ENCODE results near the gene ATOH8. TPM values are rescaled to one million over a fixed set of nuclear protein-coding genes. Genes with fewer than 3 reads are reported as not detected.

The ATOH8 gene
- total RNA-seq, 2 experiments from 2014 or later, result 0.12 to 0.40 TPM

DNA sequence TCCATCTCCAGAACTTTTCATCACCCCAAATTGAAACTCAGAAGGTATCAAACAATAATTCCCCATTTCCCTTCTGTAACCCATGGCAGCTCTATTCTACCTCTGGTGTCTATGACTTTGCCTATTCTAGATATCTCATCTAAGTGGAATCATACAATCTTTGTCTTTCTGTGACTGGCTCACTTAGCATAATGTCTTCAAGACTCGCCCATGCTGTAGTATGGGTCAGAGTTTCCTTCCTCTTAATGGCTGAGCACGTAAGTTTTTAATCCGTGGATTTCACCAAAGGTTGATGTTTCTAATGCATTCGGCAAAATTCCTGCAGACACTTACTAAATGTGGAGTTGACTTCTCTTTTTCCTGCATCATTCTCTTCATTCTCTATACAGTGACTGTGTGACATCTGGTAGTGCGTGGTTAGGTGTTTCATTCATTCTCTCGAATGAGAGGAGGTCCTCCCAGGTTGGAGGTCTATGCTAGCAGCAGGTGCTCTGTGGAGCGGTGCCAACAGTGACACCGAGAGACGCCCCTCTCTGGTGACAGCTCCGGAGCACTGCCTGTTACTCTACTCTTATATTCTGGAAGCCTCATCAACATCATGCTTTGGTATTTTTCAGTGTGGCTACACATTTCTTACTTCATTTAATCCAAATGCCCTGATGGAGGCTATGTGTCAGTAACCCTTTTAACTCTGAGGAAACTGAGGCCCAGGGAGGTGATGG lies 50.1 kb downstream of the ATOH8 start:
- DNase-seq (no peak), ATAC-seq (no peak)
- H3K9me3 Mint-ChIP-seq (ENCODE audit: low read depth), result no peaks in the 10 kb centered on the region
- peaks cover 28% of the 10 kb centered on the region for H3K27me3 Mint-ChIP-seq
- H3K4me3 Mint-ChIP-seq, result no peak overlapping the region
- CTCF ChIA-PET, result interaction anchor here (0.6 to 5.0 kb wide), 8 partner anchors 9 to 129 kb away, joined by 3 to 17 read pairs (median 4); partner anchors contain the start of gene ATOH8
- no peaks in the 10 kb centered on the region for H3K36me3 Mint-ChIP-seq
- no peak overlapping the region for H3K27ac Mint-ChIP-seq
- peaks cover 8% of the 10 kb centered on the region for H3K4me1 Mint-ChIP-seq

DNA sequence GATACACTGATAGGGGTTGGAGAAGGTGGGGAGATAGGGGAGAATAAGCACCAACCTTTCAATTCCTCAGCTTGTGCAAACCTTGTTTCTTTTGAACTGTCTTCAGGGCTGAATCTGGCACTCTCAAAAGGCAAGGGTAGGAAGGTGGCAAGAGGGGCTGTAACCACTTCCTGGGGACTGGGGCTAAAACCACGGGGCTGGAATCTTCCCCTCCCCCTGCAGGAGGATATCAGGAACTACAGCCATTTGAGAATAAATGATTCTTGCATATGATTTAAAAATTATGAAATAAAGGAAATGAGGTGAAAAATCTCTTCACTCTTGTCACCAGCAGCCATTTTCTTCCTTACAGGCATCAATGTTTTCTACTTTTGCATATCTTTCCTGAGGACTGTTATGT lies 50.8 kb downstream of the ATOH8 start:
- peaks cover 8% of the 10 kb centered on the region for H3K4me1 Mint-ChIP-seq

DNA sequence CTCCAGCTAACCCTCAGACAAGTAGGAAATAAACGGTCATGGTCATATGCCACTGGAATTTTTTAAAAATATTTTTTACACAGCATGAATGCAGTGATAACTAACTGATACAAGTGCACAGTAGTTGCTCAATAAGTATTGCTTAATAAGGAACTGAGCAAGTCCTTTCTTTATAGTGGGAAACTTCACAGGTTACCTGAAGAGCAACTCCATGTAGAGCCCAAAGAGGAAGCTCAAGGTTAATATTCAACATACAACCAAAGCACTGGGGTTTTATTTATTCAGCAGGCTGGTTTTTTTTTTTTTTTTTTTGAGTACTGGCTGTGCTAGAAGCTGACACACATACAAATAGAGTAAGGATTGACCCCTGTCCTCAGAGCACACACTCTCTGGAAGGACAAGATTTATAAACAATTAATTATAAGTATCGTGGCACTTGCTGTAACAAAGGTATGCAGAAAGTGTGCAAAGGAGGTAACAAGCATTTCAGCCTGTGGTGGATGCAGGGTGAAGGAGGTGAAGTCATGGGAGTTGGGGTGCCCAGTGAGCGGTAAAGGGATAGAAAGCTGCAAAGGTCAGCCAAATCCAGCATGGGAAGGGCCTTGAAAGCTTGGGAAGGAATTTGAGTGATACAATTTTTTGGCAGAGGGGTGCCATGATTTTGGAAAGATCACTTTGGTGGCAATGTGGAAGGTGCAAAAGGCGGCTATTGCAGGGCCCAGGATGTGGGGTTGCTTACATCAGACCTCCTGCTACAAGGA lies 52.7 kb downstream of the ATOH8 start:
- Mint-ChIP-seq H3K27ac (no peak overlapping the region), H3K27me3 (peaks cover 25% of the 10 kb centered on the region), H3K4me1 (peaks cover 8% of the 10 kb centered on the region), H3K4me3 (no peak overlapping the region), H3K9me3 (ENCODE audit: low read depth) (no peaks in the 10 kb centered on the region), H3K36me3 (no peaks in the 10 kb centered on the region)
- peak; percentile 31 for DNase-seq
- CTCF ChIA-PET, result interaction anchor here (1.0 to 2.5 kb wide), 4 partner anchors 8 to 77 kb away, joined by 3 to 9 read pairs (median 4); no protein-coding TSS in a partner anchor
- ATAC-seq, result no peak

More for the DNA sequence above, 50.8 kb downstream of the ATOH8 start:
- ATAC-seq (peak; percentile 51), DNase-seq (peak; percentile 58)
- no peaks in the 10 kb centered on the region for H3K9me3 Mint-ChIP-seq (ENCODE audit: low read depth)
- H3K4me3 Mint-ChIP-seq, result no peak overlapping the region
- H3K27ac Mint-ChIP-seq, result no peak overlapping the region
- peaks cover 23% of the 10 kb centered on the region for H3K27me3 Mint-ChIP-seq
- CTCF ChIA-PET, result interaction anchor here (0.6 to 2.6 kb wide), 6 partner anchors 10 to 130 kb away, joined by 3 to 12 read pairs (median 4); partner anchors contain the start of gene ATOH8
- no peaks in the 10 kb centered on the region for H3K36me3 Mint-ChIP-seq

DNA sequence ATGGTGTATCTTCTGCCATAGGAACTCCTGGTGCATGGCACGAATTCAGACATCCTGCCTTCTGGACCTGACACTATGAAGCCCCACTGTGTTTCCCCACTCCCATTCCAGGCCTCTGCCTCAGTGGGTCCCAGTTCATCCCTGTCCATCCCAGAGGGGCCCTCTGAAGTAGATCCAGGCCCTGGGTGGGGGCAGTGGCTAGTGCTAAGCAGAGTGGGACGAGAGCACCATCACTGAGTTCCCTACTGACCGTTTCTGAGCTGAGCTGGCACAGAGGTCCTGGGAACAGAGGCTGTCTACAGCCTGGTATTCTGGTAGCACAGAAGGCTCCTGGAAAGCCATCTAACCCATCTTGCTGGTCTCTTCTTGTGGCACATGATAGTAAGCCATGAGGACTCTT lies 54.0 kb downstream of the ATOH8 start:
- H3K4me1 Mint-ChIP-seq, result peaks cover 8% of the 10 kb centered on the region
- ATAC-seq (no peak), DNase-seq (peak; percentile 37)
- CTCF ChIA-PET, result interaction anchor here (1.3 kb wide), 1 partner anchor 171 kb away, joined by 5 read pairs; no protein-coding TSS in a partner anchor
- H3K9me3 Mint-ChIP-seq (ENCODE audit: low read depth), result no peaks in the 10 kb centered on the region
- H3K27me3 Mint-ChIP-seq, result peaks cover 22% of the 10 kb centered on the region
- H3K4me3 Mint-ChIP-seq, result no peak overlapping the region
- no peak overlapping the region for H3K27ac Mint-ChIP-seq
- no peaks in the 10 kb centered on the region for H3K36me3 Mint-ChIP-seq

DNA sequence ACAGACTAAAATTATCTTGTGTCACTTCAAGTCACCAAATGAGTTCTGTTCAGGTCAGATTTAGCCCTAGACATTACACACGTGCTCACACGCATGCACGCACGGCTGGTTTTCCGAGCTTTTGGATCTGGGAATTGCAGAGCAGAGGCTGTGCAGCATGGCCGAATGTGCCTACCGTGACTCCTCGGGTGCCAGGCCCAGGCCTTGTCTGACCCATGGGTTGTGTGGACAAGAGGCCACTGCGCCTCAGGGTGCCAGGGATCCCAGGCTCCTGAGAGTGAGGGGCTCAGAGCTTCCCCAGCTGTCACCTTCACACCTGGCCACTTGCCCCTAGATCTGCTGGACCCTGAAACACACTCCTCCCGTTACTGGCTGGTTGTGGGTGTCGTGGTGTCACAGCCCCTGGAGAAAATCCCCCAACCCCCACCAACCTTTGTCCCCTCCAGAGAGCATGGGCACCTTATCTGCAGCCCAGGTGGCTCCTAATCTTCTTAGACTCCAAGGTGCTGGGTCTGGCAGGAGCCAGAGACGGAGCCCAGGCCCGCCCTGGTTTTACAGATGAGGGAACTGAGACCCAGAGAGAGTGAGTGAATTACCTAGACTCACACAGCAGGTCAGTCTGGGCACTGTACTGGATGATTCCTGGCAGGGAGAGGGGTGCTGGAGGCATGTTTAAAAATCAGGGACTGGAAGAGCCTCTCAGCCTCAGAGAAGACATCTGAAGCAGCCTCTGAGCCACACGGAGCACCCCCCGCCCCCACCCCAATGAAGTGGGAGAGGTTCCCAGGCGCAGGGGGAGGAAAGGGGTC lies 56.8 kb downstream of the ATOH8 start:
- no peaks in the 10 kb centered on the region for H3K9me3 Mint-ChIP-seq (ENCODE audit: low read depth)
- CTCF ChIA-PET, result interaction anchor here (1.1 to 7.6 kb wide), 4 partner anchors 11 to 103 kb away, joined by 3 to 130 read pairs (median 48); partner anchors contain the start of gene ATOH8
- no peak overlapping the region for H3K4me3 Mint-ChIP-seq

DNA sequence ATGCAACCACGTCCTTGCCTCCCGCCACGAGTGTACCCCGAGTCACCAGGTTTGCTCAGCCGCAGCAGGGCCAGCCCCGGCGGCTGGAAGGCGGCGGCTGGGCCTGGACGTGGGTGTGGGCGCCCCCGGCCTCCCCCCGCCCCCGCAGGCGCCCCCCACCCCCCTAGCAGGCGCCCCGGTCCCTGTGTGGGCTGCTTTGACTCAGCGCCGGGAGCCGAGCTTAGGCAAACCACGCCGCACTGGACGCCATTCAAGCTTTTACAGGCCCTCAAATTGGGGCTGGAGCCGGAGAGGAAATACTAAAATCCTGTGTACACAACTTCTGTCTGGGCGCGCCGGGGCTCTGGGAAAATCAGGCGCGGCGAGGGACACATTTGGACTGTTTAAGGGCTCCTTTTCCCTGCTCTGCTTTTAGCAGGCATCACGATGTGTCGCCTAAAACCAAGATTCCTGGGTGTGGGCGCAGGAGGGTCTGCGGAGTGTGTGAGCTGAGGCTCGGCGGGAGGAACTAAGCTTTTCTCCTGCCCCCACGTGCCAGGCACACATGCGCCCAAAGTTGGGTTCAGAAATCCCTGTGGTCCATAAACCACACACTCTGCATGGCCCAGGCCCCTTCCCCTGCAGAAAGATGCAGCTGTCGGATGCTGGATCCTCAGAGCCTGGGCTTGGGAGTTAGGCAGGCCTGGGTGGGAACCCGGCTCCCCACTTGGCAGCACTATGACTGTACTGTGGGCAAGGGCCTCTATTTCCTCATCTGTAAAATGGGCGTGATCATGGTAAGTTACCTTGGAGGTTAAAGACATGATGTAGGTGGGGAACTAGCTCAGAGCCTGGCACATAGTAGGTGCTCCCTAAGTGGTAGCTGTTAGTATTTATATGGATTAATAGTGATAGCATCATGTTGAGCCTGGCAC lies 57.6 kb downstream of the ATOH8 start:
- H3K27me3 Mint-ChIP-seq, result peaks cover 20% of the 10 kb centered on the region
- CTCF ChIA-PET, result interaction anchor here (0.9 to 7.6 kb wide), 10 partner anchors 10 to 266 kb away, joined by 3 to 130 read pairs (median 6); partner anchors contain the start of gene ATOH8
- no peaks in the 10 kb centered on the region for H3K9me3 Mint-ChIP-seq (ENCODE audit: low read depth)
- ATAC-seq (no peak), DNase-seq (peak; percentile 33)
- H3K27ac Mint-ChIP-seq, result no peak overlapping the region
- no peaks in the 10 kb centered on the region for H3K4me1 Mint-ChIP-seq
- H3K36me3 Mint-ChIP-seq, result no peaks in the 10 kb centered on the region
- no peak overlapping the region for H3K4me3 Mint-ChIP-seq

More for the DNA sequence above, 56.8 kb downstream of the ATOH8 start:
- ATAC-seq, result no peak
- Mint-ChIP-seq H3K27me3 (peaks cover 18% of the 10 kb centered on the region), H3K4me1 (peaks cover 1% of the 10 kb centered on the region), H3K36me3 (no peaks in the 10 kb centered on the region), H3K27ac (no peak overlapping the region)
- DNase-seq, result peak; percentile 39

DNA sequence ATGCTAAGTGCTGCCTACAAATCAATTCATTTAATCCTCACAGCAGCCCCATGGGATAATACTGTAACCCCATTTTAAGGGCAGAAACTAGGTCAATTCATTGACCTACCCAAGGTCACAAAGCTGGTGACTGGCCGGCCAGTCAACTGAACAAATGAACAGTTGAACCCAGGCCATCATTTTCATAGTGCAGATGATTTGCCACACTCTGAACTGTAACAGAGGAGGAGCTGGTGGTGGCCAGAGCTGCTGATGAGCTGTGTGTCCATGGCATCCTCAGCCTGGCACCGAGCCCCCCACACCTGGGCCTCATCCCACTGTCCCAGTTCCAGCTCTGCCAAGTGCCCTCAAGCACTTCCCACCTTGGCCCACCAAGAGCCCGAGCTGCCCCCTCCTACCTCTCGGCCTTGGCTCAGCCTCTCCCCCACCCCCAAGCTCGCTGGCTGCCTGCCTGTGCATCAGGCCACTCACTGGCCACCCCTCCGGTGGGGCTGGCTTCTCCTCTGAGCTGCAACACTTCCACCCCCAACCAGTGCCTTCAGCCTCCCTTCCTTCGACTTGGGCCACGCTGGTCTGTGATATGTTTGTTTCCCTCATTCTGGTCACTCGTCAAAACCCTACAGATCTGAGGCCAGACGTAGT lies 58.4 kb downstream of the ATOH8 start:
- Mint-ChIP-seq H3K36me3 (no peaks in the 10 kb centered on the region), H3K27ac (no peak overlapping the region), H3K9me3 (ENCODE audit: low read depth) (no peaks in the 10 kb centered on the region), H3K4me3 (no peak overlapping the region), H3K4me1 (no peaks in the 10 kb centered on the region), H3K27me3 (peaks cover 16% of the 10 kb centered on the region)
- ATAC-seq (no peak), DNase-seq (peak; percentile 31)
- CTCF ChIA-PET, result interaction anchor here (0.9 to 7.6 kb wide), 10 partner anchors 9 to 265 kb away, joined by 3 to 130 read pairs (median 6); partner anchors contain the start of gene ATOH8

DNA sequence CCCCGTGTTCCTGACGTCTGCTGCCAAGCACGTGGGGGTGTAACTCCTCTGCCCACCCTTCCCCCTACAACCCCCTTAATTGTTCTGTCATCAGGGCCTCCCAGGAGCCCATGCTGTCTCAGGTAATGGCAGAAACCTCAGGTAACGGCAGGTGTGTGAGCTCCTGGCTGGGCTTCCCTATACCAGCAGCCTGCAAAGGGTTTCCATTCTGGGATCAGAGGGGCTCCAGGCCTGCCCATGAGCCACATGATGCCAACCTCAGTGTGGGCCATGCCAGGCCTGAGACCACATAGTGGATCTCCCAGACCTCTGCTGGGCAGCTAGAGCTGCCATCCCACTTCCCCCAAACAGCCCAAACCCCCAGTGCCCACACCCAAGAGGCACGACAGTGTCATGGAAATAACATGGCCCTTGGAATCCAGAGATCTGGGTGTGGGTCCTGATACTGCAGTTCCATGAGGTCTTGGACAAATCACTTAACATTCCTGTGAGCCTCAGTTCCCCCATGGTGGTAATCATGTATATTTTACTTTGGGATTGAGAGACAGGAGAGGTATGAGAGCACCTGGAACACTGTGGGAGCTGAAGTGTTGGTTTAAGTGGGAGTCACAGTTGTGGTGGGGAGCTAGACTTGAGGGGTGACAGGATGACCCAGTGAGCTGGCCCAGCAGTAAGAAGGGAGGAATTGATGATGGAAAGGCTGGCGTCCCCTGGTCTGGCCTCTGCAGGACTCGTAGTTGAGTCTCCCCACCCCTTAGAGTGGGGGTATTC lies 59.6 kb downstream of the ATOH8 start:
- H3K27me3 Mint-ChIP-seq, result peaks cover 23% of the 10 kb centered on the region
- DNase-seq (peak; percentile 30), ATAC-seq (no peak)
- no peaks in the 10 kb centered on the region for H3K36me3 Mint-ChIP-seq
- H3K4me3 Mint-ChIP-seq, result no peak overlapping the region
- H3K9me3 Mint-ChIP-seq (ENCODE audit: low read depth), result no peaks in the 10 kb centered on the region
- H3K4me1 Mint-ChIP-seq, result no peaks in the 10 kb centered on the region
- no peak overlapping the region for H3K27ac Mint-ChIP-seq
- CTCF ChIA-PET, result interaction anchor here (0.6 to 7.6 kb wide), 48 partner anchors 8 to 395 kb away, joined by 3 to 130 read pairs (median 4); partner anchors contain the start of genes ATOH8, SH2D6 and USP39

DNA sequence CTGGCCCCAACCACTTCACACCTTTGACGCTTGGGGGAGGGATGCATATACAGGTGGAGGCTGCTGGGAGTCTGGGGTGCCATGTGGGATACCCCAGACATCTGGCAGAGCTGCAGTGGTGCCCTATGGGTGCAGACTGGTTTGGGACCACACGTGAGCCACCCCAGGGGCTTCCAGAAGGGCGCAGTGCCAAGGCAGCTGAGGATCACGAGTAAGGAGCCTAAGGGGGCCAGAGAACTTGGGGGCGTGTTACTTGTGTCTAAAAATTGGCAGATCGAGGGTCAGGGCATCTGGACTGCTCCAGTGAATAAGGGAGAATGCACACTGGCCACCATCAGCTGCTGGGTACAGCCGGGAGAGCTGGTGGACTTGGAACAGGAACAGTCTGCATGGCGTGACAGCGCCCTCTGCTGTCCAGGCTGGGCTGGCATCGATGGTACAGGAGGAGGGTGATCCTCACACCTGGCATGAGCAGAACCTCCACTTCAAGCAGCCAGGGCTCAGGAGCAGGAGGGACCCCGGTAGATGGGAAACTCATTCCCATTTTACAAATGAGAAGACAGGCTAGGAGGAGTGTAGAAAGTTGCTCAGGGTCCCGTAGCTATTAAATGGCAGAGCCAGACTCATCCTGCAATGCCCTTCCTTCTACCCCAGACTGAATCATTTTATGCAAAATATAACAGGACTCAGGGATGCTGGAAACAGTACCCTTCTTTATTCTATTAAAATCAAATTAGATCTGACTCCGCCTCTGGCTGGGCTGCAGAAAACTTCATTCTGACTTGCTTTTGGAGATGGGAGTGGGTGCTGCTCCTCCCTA lies 60.4 kb downstream of the ATOH8 start:
- DNase-seq (peak; percentile 89), ATAC-seq (peak; percentile 98)
- peaks cover 26% of the 10 kb centered on the region for H3K27me3 Mint-ChIP-seq
- H3K4me1 Mint-ChIP-seq, result no peaks in the 10 kb centered on the region
- no peaks in the 10 kb centered on the region for H3K36me3 Mint-ChIP-seq
- no peaks in the 10 kb centered on the region for H3K9me3 Mint-ChIP-seq (ENCODE audit: low read depth)
- H3K27ac Mint-ChIP-seq, result no peak overlapping the region
- H3K4me3 Mint-ChIP-seq, result no peak overlapping the region
- CTCF ChIA-PET, result interaction anchor here (0.6 to 7.6 kb wide), 49 partner anchors 9 to 395 kb away, joined by 3 to 130 read pairs (median 4); partner anchors contain the start of genes ATOH8, SH2D6 and USP39

DNA sequence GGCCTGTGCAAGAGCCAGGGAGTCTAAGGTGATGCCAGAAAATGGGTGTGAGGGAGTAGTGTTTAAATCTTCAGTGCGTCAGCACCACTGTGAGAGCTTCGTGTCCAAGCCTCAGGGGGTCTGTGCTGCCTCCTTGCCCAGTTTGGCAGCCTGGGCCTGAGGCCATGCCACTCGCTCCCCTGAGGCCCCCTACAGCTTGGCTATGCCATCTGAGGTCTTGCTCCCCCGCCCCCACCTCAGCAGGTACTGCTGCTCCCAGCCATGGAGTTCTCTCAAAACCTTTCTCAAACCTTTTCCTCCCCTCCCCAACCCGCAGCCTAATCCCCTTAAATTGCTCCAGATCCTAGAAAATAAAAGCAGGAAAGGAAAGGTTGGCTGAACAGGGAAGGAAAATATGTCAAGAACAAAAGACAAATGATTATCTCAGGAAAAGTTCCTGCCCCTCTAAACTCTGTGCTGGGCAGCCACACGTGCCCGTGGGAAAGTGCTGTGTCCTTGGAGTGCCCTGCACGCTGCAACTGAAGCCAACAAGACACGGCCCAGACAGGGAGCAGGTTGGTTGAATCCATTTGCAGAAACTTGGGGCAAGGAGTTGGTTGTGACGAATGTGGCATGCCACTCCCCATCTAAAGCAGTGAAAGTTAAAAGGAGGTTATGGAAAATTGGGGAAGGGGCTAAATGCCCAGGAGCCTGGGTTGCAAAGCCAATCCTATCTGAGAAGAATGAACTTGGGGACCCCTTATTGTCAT lies 61.2 kb downstream of the ATOH8 start:
- Mint-ChIP-seq H3K4me3 (no peak overlapping the region), H3K36me3 (no peaks in the 10 kb centered on the region), H3K9me3 (ENCODE audit: low read depth) (no peaks in the 10 kb centered on the region), H3K27me3 (peaks cover 30% of the 10 kb centered on the region), H3K27ac (no peak overlapping the region), H3K4me1 (no peaks in the 10 kb centered on the region)
- ATAC-seq, result no peak
- peak; percentile 37 for DNase-seq
- CTCF ChIA-PET, result interaction anchor here (0.6 to 7.6 kb wide), 37 partner anchors 9 to 369 kb away, joined by 3 to 130 read pairs (median 6); partner anchors contain the start of genes ATOH8 and USP39
